Hindlimb muscle (tissue), 1 donor: Measurements from ENCODE around the gene SERTAD2. TPM values are rescaled to one million over a fixed set of nuclear protein-coding genes. Genes with fewer than 3 reads are reported as not detected.

Experiments
- DNase-seq: peaks from one replicate; pipeline ENCODE4 v3.0.0-alpha.2; 2013
- polyA plus RNA-seq: library from polyadenylated mRNA; unstranded; fragments of 120-200 nt; gene quantifications from one replicate; pipeline ENCODE4 v1.2.1, GENCODE V29; 2013; ENCODE audit not compliant: insufficient read length

The SERTAD2 gene
- polyA plus RNA-seq, 1 donor = 30.7 TPM

DNA sequence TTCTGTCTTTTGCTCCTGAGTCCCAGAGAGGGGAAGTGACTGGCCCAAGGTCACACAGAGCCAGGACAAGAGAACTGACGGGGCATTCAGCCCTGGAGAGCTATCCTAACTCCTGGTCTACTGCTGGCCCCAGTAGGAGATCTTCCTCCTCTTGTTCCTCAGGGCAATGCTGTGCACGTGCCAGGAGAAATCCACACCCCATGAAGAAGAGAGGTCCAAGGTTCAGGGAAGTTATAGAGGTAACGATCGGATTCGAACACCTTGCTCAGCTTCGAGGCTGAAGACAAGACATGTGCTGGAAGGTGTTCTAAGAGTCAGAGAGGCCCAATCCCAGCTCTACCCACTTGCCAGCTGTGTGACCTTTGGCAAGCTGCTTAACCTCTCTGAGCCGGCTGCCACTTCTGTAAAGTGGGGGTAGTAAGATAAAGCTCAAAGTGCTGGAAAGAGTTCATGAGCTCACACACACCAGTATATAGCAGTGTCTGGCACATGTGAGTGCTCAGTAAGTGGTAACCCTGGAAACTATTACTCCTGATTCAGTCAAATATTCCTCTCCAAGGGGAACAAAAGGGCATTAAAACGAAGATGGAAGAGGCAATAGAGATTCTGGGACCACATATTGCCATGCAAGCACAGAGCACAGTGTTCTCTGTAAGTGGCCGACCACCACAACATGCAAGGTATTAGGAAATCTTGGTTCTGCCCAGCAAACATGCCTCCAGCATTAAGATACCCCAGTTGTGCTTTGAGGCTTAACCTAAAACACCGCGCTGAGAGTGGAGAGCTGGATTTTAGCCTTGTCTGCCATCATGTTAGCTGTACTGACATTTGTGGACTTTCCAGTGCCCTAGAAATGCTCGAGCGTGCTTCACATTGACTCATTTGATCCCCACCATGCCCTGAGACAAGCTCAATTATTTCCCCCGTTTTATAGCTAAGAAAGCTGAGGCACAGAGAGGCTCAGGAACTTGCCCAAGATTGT lies 25.6 kb downstream of the SERTAD2 start:
- no peak for DNase-seq

DNA sequence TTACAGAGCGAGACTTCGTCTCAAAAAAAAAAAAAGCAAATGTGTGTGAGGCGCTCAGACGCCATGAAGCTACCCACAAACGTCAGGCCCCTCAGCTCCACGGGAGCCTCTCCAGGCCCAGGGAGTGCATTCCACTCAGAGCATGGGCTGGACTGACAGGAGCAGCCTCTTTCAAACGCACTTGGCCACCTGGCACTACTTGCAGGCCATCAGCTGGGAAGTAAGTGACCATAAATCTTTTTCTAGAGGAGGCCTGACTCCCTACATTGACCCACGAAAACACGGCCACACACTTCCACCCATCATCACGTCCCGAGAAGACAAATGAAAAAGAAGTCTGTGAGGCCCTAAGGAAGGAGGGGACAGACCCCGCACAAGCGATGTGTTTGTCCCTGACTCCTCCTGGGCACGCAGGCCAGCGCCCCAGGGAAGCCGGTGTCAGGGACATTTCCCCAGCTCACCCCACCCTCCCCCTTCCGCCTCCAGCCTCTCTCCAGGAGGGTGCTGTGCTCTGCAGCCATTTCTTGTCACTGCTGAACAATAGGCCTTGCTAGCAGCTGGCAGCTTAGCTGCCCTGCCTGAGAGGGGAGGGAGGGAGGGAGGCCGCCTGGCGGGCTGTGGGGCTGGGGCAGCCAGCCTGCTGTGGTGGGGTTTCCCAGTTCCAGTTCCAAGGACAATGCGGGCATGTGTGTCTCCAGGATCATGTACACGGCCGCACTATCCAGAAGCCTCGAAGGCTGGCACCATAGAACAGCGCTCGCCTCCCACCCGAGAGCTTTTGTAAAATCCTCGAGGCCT lies 26.6 kb downstream of the SERTAD2 start:
- no peak for DNase-seq

DNA sequence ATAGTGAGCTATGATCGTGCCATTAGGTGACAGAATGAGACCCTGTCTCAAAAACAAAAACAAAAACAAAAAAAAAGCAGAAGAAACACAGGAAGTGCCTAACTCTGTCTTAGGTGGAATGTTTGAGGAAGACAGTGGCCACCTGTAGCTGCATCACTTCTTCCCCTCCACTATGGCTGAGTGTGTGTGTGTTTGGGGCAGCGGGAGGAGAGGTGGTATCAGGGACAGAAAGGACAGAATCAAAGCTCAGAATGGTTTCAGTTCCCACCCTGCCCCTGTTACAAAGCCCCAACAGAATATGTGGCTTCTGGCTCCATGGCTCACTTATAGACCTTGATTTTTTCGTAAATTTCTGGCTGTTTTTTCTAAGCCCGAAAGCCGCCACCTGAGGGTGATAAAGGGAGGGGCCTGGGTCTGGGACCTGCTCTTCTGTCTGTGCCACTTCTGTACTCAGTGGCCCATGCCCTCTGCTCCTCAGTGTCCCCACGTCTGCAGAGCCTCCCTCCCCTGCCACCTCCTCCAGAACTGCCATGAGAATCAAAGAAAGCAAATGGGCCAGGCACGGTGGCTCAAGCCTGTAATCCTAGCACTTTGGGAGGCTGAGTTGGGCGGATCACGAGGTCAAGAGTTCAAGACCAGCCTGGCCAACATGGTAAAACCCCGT lies 27.4 kb downstream of the SERTAD2 start:
- no peak for DNase-seq

DNA sequence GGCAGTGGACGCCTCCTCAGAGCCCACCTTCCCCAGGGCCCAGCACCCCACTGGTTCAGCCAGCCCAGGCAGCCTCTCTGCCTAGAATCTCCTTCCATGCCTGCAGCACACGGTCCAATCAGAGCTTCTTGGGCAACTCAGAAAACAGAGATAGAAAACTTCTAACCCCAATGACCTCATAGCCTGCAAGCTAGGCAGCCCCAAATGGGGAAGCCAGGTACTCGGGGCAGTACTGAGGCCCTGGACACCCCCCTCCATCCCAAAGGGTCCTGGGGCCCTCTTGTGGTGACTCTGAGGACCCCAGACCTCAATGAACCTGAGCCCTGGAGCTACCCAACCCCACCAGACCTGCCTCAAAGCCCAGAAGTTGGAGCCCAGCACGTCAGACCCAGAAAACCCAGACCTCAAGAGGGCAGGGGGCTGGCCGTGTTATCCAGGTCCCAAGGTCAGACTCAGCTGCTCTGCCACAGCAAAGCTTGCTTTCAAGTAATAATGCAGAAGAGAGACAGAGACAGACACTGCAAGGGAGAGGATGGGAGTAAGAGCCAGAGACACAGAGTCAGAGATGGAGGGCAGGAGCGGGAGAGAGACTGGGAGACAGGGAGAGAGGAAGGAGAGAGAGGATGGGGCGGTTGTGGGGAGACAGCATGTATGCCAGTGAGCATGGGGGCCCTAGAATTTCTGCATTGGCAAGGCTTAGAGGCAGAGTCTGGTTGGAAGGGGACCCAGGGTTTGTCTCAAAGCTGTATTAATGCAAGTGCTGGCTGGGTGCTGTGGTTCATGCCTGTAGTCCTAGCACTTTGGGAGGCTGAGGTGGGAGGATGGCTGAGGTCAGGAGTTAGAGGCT lies 28.2 kb downstream of the SERTAD2 start:
- no peak for DNase-seq

DNA sequence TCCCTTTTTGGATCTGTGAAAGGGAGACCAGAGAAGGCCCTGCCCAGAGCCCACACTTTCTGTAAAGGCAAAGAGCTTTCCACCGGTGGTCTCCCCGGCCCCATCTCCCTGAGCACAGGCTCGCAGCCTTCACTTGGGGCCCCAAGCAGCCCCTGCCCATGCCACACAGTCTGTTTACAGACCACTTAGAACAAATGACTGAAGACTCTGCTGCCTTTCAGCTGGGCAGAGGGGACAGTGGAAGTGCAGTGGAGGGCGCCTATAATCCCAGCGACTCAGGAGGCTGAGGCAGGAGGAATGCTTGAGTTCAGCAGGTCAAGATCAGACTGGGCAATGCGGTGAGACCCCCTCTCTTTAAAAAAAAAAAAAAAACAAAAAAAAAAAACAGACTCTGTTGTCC lies 28.9 kb downstream of the SERTAD2 start:
- no peak for DNase-seq

DNA sequence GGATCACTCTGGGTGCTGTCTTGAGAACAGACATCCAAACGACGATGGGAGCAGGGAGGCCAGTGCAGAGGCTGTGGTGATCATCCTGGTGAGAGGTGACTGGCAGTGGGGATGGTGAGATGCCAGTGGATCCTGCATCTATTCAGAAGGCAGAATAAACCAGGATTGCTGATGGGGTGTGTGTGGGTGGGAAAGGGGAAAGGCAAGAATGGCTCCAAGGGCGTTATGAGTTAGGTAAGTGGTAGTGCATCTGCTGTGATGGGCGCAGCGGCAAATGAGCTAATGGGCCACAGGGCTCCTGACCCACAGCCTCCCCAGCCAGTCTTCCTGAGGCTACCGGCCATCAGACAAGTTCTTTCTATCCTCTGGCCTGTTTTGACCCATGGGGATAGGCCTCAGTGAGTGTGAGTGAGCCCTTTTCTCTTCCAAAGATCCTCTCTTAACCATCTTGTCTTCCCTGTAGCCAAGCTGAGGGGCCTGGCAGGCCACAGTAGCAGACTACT lies 29.6 kb downstream of the SERTAD2 start:
- no peak for DNase-seq

GRCh38 chr2:64623242-64623850 lies 30.4 kb downstream of the SERTAD2 start:
- DNase-seq = no peak

DNA sequence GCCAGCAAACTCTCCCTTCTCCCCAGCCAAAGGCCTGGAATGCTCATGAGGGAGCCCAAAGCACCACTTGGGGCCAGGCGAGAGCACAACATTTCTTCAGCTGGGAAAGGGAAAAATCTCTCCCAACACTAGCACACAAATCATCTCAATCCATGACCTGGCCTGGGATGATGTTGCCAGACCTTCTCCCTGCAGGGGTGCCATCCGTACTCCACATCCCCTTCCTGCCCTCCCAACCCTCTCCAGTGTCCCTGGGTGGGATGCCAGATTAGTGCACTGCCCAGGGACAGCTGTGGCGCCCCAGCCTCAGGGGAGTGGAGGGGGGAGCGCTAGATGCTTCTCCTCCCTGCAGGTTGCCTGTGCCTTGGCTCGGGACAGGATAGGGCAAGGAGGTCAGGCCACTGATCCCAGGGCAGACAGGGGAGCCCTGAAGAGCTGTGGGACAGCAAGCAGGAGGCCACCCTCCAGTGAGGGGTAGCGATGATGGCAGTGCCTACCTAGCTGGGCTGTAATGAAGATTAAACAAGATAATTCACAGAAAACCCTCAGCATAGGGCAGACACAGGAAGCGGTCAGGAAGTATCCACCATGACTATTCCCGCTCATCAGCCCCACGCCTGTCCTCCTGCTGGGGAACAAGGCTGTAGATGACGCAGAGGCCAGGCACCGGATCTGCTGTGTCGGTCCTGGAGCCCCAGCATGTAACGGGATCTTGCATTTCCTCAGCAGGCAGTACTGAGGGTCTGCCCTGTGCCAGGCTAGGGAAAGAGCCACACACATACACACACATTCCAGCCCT lies 31.1 kb downstream of the SERTAD2 start:
- DNase-seq = no peak

DNA sequence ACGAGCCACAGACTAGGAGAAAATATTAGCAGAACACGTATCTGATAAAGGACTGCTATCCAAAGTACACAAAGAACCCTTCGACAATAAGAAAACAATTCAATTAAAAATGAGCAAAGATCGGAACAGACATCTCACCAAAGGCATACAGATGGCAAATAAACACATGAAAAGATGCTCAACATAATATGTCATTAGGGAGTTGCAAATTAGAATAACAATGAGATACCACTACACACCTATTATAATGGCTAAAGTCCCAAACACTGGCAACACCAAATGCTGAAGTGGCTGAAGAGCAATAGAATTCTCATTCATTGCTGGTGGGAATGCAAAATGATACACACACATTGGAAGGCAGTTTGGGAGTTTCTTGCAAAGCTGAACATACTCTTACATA lies 33.1 kb downstream of the SERTAD2 start:
- DNase-seq = no peak

GRCh38 chr2:64617631-64618151 lies 36.0 kb downstream of the SERTAD2 start:
- no peak for DNase-seq

DNA sequence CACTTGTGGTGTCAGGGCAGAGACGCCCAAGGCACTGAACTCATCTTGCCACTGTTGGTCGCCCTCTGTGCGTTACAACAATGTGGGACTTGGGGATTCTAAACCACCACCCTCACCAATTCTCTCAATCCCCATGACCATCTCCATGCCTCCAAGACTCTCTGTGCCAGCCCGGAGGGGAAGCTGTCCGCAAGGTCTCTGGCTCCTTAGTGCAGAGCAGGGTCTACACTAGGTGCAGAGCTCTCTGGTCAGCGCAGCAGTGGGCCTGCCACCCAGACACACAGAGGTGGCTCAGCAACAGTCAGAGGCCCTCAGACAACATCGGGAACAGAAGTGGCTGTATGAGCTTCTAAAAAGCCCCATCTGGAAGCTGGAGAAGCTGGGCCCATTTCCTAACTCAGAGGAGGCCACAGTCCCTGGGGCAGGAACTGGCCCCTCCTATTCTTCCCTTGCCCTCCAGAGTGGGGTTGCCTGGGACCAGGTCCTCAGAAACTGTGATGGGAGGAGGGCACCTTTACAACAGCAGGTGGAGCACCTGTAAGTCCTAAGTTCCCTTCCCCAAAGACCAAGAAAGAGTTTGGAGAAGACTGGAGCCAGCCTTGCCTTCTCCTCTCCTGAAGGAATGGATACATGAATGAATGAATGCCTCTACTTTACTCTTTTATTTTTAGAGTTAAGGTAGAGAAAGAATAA lies 37.7 kb downstream of the SERTAD2 start:
- no peak for DNase-seq

GRCh38 chr2:64615192-64615763 lies 38.4 kb downstream of the SERTAD2 start:
- DNase-seq = no peak

- DNase-seq = no peak
Measured at GRCh38 chr2:64613276-64613675, 40.4 kb downstream of the SERTAD2 start.

GRCh38 chr2:64612575-64613195 lies 41.0 kb downstream of the SERTAD2 start:
- no peak for DNase-seq

GRCh38 chr2:64610316-64610855 lies 43.3 kb downstream of the SERTAD2 start:
- DNase-seq = no peak

GRCh38 chr2:64609942-64610281 lies 43.8 kb downstream of the SERTAD2 start:
- DNase-seq = peak; percentile 50

DNA sequence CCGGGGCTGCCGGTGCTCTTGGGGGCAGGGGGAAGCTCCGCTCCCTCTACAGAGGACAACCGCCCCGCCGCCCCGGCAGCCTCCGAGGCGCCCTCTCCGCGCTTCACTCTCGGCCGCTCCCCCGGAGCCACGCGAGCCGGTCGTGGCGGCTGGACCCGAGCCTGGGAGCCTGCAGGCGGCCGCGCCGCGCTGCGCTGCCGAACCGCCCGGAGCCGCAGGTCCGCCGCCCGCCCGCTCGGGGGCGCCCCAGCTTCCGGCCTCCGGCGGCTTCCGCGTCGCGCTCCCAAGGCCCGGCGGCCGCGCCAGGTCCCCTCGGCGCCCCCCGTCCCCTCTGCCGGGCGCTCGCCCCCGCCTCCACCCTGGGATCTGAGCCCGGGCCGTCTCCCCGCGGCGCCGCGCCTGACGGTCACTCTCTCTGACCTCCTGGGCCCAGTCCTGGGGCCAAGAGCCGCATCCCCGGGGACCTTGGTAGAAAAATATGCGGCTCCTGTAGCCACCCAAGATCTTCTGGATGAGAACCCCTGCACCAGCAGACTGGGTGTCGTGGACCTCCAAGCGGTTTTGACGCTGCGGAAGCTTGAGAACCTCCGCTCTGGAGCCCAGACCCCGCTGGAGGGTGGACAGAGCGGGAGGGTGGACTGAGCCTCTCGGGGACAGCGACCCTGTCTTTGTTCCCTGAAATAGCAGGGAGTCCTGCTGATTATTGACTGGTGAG lies 44.3 kb downstream of the SERTAD2 start:
- peak; percentile 69 for DNase-seq

DNA sequence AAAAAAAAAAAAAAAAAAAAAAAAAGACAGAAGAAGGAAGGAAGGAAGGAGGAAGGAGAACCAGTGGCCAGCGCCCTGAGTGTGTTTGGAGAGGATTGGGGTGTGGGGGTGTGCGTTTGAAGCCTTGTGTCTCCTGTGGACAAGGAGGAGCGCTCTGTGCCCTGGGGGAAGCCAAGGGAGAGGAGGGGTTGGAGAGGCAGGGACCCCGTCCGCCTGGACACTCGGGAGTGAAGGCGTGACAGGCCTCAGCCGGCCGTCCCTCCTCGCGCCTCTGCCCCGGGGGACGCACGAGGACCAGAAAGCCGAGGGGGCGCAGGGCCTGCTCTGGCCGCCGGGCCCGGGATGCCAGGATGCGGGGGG lies 44.9 kb downstream of the SERTAD2 start:
- DNase-seq = no peak
